ENCODE results near the gene ASCL3.
"Not testable (repeated sequence)": the region's sequence is repeated elsewhere in the genome, so short reads cannot be mapped to it uniquely, and the experiment has no call there.

Gene ASCL3

GRCh38 chr11:8942518-8943066 is at the start of gene ASCL3:
Gene ASCL3 (minus strand): TSS chr11:8943016. CDS start chr11:8938161, 4,855 bp downstream.
- no peak for DNase-seq (ENCODE audit: low read depth)

GRCh38 chr11:8989453-8989852 is 46.6 kb upstream of the ASCL3 start:
- peak; percentile 51 for DNase-seq (ENCODE audit: low read depth)

- peak; percentile 43 for DNase-seq (ENCODE audit: low read depth)
Measured at GRCh38 chr11:8988329-8989234, 45.8 kb upstream of the ASCL3 start.

- no peak for DNase-seq (ENCODE audit: low read depth)
Measured at GRCh38 chr11:8987446-8987845, 44.6 kb upstream of the ASCL3 start.

GRCh38 chr11:8986772-8987171 is 44.0 kb upstream of the ASCL3 start:
- not testable (repeated sequence) for DNase-seq (ENCODE audit: low read depth)

GRCh38 chr11:8985462-8985861 is 42.6 kb upstream of the ASCL3 start:
- no peak for DNase-seq (ENCODE audit: low read depth)

GRCh38 chr11:8983552-8983951 is 40.7 kb upstream of the ASCL3 start:
- no peak for DNase-seq (ENCODE audit: low read depth)

- no peak for DNase-seq (ENCODE audit: low read depth)
Measured at GRCh38 chr11:8980485-8980884, 37.7 kb upstream of the ASCL3 start.

- not testable (repeated sequence) for DNase-seq (ENCODE audit: low read depth)
Measured at GRCh38 chr11:8979365-8979764, 36.5 kb upstream of the ASCL3 start.

GRCh38 chr11:8973121-8973520 is 30.3 kb upstream of the ASCL3 start:
- no peak for DNase-seq (ENCODE audit: low read depth)

- DNase-seq (ENCODE audit: low read depth), result no peak
Measured at GRCh38 chr11:8971924-8972316, 29.1 kb upstream of the ASCL3 start.

GRCh38 chr11:8971196-8971923 is 28.5 kb upstream of the ASCL3 start:
- DNase-seq (ENCODE audit: low read depth), result no peak

- no peak for DNase-seq (ENCODE audit: low read depth)
Measured at GRCh38 chr11:8967184-8967583, 24.4 kb upstream of the ASCL3 start.

GRCh38 chr11:8964324-8965320 is 21.8 kb upstream of the ASCL3 start, which contains the start of gene TMEM9B:
Gene TMEM9B (minus strand): TSS chr11:8964442. CDS start chr11:8964313, 129 bp downstream.
- peak; percentile 76 for DNase-seq (ENCODE audit: low read depth)

GRCh38 chr11:8963569-8964323 is 20.9 kb upstream of the ASCL3 start:
- peak; percentile 53 for DNase-seq (ENCODE audit: low read depth)

GRCh38 chr11:8962841-8963240 is 20.0 kb upstream of the ASCL3 start:
- DNase-seq (ENCODE audit: low read depth), result no peak

GRCh38 chr11:8961401-8961800 is 18.6 kb upstream of the ASCL3 start:
- no peak for DNase-seq (ENCODE audit: low read depth)

GRCh38 chr11:8959546-8960166 is 16.8 kb upstream of the ASCL3 start:
- DNase-seq (ENCODE audit: low read depth), result peak; percentile 62

GRCh38 chr11:8956860-8957259 is 14.0 kb upstream of the ASCL3 start:
- DNase-seq (ENCODE audit: low read depth), result no peak

GRCh38 chr11:8948886-8949285 is 6.1 kb upstream of the ASCL3 start:
- no peak for DNase-seq (ENCODE audit: low read depth)

All from HS-27A (cell line).